ENCODE results near the gene WDR86.

Gene WDR86, protein sequence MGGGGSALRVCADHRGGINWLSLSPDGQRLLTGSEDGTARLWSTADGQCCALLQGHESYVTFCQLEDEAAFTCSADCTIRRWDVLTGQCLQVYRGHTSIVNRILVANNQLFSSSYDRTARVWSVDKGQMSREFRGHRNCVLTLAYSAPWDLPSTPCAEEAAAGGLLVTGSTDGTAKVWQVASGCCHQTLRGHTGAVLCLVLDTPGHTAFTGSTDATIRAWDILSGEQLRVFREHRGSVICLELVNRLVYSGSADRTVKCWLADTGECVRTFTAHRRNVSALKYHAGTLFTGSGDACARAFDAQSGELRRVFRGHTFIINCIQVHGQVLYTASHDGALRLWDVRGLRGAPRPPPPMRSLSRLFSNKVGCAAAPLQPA

DNA sequence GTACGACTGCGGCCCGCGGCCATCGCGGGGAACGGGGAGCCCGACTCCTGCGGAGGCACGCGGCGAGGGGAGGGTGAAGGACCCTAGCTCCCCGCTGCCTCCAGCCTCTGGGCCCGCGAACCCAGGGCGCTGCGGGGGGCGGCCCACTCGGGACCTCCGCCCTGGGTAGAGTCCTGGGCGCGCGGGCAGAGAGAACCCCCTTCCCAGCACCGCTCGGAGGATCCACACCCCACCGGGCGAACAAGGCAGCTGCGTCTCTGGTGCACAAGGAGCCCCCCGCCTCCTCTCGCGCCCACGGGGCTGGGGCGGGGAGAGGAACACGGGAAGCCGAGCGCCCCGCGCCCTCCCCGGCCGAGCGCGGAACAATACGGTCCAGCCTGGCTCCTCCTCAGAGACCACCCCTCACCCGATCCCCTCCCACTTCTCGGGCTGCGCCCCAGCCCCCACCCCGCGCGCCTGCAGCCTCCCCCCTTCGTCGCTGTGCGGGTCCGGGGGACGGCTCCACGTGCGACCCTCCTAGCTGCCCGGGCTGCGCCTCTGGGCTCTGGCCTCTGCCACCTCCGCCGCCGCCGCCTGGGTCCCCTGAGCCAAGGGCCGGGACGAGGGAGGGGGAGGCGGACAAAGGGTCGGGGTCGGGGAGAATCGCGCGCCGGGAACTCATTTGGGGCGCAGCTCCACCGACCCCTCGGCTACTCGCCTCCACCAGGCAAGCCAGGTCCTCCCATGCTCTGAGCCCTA is at the start of gene WDR86:
WDR86 (minus strand) TSS at position 372 of the 738 bp plus-strand sequence. CDS start 449 bp downstream, outside the sequence.
- DNase-seq = no peak

DNA sequence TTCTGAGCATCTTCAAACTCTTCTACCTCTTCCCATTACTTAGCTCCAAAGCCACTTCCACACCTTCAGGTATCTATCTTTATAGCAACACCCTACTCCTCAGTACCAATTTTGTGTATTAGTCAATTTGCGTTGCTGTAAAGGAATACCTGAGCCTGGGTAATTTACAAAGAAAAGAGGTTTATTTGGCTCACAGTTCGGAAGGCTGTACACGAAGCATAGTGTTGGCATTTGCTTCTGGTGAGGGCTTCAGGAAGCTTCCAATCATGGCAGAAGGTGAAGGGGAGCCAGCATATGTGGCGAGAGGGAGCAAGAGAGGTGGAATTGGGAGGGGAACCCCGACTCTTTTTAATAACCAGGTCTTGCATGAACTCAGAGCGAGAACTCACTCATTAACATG is 47.7 kb upstream of the WDR86 start:
- DNase-seq = no peak

DNA sequence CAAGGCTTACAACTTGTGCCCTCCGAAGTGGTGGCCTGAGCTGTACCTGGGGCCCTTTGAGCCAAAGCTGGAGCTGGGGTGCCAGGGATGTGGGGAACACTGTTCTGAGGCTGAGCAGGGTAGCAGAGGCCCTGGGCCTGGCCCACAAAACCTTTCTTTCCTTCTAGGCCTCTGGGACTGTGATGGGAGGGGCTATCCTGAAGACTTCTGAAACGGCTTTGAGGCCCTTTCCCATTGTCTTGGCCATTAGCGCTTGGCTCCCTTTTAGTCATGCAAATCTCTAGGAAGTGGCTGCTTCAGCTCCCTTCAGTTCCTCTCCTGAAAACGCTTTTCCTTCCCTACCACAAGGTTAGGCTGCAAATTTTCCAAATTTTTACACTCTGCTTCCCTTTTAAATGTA is 46.9 kb upstream of the WDR86 start:
- no peak for DNase-seq

DNA sequence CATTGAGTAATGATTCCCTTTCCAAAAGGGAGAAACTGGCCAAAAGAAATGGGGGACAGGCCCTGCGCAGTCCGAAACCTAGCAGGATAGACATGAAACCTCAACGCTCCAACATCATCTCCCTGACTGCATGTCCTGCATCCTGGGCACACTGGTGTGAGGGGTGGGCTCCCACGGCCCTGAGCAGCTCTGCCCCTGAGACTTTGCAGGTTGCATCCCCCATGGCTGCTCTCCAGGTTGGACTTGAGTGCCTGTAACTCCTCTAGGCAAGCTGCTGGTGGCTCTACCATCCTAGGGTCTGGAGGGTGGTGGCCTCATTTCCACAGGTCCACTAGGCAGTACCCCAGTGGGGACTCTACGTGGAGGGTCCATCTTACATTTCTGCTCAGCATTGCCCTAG is 46.4 kb upstream of the WDR86 start:
- DNase-seq = no peak

DNA sequence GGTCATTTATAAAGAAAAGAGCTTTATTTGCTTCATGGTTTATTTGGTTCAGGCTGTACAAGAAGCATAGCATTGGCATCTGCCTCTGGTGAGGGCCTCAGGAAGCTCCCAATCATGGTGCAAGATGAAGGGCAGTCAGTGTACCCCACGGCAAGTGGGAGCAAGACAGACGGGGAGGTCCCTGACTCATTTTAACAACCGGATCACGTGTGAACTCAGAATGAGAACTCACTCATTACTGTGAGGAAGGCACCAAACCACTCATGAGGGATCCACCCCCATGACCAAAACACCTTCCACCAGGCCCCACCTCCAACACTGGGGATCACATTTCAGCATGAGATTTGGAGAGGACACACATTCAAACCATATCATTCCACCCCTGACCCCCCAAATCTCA is 45.9 kb upstream of the WDR86 start:
- no peak for DNase-seq

DNA sequence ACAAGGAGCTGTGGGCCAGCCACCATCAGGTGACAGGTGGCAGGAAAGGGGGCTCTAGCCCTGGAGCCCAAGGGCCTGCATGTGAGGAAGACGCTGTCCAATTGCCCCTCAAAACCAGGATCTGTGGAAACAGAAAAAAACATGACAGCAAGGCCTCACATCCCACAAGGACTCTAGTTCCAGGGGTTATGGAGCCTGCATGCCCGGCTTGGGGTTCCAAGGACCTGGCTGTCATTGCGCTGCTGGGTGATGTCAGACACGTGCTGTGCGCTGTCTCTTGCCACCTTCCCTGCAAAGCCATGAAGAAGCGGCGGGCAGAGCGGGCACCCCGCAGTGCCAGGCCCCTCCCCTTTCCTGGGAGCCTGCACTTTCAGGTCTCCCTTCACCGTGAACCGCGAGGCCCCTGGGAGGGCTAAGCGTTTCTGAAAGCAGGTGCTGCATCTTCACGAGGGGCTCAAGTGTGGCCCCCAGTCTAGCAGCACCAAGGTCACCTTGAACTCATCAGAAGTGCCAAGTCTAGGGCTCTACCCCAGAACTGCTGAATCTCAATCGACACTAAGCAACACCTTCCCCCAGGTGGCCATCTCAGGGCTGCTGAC is 45.2 kb upstream of the WDR86 start:
- DNase-seq = no peak

DNA sequence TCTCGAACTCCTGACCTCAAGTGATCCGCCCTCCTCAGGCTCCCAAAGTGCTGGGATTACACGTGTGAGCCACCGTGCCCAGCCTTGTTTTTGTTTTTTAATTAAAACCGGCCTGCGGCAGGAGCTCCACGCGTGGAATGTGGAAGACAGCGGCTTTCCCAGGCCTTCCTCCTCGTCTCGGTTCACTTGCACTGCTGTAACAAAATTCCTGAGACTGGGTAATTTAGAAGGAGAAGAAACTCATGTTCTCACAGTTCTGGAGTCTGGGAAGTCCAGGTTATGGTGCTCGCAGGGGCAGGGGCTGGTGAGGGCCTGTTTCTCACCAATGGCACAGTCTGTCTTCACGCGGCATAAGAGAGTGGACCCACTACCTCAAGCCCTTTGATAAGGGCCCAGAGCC is 44.5 kb upstream of the WDR86 start:
- DNase-seq = no peak

DNA sequence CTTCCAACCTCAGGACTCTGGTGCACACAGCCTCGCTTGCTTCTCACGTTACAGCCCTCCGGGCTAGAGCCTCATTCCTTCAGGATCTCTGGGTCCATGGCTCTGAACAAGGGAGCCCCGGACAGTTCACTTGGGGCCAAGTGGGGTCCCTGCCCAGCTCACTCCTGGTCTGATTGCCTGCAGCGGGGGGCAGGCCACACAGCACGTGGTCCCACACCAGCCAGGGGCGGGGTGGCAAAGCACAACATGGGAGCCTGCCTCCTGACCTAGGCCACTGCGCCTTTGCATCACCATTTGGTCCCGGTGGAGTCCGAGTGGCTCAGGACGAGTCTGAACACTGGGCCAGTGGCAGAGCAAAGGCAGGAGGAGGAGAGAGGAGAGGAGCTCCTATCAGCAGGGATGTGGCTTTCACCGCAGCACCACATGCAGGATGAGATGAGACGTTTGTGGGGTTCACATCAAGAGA is 43.5 kb upstream of the WDR86 start:
- no peak for DNase-seq

DNA sequence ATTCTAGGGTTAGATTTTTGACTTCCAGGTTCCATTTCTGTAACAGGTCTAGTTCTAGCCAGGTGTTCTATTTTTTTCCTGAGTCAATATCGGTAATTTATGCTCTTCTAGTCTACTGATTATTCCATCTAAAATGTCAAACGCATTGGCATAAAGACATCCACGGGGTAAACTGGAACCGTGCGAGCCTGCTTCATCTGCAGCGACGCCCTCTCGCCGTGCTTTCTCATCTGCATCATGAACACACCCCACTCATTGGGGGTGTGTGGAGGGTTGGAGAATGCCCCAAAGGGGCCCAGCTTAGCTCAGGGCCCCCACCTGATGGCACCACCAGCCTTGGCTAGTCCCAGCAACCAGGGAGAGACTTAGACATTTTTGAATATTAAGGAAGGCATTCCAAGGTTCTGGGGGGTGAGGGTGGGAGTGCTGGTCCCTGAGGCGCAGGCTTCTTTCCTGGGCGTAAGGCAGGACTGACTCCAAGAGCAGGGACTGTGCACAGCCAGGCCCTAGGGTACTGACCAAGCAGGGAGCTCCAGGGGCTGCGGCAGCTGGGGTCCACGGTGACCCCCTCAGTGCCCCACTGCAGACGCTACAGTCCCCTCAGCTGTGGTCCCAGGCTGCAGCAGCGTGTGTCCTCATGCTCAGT is 43.0 kb upstream of the WDR86 start:
- no peak for DNase-seq

DNA sequence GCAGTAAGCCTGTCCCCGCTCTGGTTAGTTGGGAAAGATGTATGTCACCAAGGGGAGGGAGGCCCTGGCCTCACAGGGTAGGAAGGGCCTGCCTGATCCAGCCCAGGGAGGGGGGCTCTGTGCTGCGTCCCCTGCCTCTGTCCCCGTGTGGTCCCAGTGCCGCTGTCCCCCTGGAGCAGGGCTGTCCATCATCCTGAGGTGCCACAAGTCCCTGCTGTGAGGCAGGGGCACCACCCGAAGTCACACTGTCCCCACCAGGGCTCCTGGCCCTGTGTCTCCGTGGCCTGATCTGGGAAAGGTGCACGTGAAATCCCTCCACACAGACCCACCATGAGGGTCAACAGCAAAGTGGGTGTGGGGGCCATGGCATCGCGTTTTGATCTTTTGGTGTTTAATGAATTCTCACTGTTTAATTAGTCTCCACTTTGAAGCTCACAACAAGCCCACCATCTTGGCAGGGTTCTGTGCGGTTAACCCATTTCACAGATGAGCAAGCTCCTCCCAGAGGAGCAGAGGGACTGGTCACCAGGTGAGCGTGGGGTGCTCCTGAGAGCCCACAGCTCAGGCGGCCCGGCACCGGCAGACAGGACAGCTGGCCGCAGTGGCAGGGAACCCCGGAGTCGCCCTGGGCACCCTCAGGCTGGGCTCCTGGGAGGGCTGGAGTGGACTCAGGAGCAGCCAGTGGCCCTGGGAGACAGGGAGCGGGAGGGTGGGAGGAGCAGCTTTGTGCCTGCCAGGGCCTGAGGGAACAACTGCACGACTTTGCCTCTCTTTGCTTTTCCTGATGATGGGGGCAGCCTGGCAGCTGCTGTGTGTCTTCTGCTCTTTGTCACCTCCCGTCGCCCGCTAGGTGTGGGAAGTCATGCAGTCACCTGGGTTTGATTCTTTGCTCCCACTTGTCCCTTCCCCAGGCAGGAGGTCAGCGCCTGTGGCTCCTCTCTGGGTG is 42.1 kb upstream of the WDR86 start:
- DNase-seq = no peak

DNA sequence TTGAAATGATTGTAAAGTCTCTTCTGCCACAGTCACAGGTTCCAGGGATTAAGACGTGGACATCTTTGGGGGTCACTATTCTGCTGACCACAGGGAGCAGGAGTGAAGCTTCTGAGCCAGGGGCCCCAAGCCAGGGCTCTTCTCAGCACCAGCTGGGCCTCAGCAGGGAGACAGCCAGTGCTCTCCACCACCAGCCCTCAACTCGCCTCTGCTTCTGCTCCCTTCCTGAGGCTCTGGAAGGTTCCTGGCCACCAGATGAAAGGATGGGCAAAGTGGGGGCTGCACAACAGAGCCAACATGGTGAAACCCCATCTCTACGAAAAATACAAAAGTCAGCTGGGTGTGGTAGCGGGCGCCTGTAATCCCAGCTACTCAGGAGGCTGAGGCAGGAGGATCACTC is 41.3 kb upstream of the WDR86 start:
- no peak for DNase-seq

DNA sequence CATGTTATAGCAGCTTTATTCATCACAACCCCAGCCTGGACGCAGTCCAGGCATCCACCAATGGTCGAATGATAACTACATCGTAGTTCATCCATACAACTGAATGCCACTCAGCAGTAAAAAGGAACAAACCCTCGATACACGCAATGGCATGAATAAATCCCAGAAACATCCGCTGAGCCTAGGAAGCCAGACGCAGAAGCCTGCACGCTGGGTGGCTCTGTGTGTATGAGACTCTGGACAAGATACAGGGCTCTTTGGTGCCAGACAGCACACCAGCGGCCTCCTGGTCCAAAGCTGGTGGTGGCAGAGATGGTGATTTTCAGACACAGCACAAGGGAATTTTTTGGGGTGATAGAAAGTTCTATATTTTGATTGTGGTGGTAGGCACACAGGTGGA is 40.2 kb upstream of the WDR86 start:
- no peak for DNase-seq

DNA sequence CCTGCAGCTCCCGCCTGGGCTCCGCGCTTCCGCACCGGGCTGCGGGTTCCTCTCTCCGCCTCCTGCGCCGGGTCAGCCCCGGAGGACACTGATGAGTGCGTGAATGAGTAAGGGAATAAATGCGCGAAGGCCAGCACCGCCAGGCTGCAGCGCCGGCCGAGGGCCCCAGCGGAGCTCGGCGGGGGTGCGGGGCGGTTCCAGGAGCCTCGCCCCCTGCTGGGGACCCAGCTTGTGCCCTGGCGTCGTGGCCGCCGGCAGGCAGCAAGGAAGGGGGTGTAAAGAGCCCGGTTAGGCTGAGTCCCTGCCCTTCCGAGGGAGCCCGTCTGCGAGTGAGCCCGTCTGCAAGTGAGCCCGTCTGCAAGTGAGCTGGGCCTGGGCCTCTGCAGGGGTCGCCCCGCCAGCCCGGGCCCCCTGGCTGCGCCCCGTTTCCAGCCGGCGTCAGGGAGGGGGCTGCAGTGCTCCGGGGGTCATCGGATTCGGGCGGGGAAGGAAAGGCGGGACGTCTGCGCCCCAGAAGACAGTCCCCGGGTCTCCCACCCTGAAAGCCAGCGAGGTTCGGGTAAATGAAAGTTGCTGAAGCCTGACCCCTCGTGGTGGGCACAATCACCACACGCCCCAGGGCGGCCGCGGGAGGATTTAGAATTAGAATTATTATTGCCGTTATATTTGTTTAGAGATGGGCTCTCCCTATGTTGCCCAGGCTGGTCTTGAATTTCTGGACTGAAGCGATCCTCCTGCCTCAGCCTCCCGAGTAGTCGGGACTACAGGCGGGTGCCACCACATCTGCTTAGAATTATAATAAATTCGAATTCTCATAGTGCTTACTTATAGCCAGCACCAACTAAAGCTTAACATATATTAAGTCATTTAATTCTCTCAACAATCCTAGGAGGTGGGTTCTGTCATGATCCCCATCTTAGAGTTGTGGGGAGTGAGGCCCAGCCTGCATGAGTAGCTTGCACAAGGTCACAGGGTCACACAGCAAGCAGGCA is 38.7 kb upstream of the WDR86 start:
- peak in 32 of 56 donors; percentile 11 to 70 (median 44) for DNase-seq

DNA sequence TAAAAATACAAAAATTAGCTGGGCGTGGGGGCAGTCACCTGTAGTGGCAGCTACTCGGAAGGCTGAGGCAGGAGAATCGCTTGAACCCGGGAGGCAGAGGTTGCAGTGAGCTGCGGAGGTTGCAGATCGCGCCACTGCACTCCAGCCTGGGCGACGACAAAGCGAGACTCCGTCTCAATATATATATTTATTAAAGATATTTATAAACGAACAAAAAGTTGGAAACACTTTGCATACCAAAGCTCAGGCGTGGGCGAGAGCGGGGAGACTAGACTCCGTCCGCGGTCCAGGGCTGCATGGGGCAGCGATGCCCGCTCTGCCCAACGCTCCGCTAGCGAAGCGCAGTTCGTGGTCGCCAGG is 38.0 kb upstream of the WDR86 start:
- no peak for DNase-seq

DNA sequence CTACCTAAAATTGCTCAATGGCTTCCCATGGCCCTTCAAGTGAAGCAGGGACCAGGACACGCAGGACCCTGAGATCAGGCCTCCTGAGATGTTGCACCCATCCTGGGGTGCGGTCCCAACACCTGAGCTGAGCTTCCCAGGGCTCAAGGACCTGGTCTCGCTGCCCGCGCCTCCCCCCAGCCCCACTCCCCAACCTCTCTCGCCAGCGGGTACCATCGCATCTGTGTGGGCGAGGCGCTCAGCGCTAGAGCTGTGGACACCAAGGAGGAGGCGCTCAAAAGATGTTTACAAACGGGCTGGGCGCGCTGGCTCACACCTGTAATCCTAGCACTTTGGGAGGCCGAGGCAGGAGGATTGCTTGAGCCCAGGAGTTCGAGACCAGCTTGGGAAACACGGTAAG is 37.5 kb upstream of the WDR86 start:
- DNase-seq = no peak

DNA sequence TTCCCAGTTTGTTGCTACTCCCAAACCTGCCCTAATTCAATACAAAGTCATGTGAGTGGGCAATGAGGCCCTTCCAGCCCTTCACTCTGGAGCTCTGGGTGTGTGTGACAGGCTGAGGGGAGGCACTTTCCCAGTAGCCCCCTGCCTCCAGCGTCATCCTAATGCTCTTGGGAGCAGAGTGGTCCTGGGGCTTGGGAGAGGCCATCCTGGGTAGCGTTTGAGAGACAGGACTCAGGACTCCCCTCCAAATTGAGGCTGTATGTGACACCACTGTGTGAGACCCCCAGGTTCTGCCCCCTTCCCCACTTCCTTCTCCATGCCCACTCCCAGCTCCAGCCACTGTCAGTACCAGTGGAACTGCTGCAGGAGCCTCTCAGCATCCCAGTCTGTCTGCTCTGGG is 36.6 kb upstream of the WDR86 start:
- DNase-seq = peak in 1 of 56 donors; percentile 5

DNA sequence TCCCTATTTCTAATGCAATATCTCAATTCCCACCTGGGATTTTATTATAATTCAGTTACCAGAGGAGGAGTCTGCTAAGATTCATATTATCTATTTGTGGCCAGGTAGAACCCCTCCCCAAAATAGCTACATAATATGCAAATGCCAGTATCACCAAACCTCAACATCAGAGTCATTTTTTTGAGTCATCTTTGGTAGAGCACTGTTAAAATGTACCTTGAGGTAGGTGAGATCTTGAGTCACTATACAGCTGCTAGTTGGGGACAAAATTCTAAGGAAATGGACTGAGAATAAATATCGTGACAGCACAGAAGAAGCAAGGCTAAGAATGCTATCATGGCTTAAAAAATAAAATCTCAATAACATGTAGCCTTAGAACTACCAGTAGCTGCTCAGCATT is 34.8 kb upstream of the WDR86 start:
- no peak for DNase-seq

DNA sequence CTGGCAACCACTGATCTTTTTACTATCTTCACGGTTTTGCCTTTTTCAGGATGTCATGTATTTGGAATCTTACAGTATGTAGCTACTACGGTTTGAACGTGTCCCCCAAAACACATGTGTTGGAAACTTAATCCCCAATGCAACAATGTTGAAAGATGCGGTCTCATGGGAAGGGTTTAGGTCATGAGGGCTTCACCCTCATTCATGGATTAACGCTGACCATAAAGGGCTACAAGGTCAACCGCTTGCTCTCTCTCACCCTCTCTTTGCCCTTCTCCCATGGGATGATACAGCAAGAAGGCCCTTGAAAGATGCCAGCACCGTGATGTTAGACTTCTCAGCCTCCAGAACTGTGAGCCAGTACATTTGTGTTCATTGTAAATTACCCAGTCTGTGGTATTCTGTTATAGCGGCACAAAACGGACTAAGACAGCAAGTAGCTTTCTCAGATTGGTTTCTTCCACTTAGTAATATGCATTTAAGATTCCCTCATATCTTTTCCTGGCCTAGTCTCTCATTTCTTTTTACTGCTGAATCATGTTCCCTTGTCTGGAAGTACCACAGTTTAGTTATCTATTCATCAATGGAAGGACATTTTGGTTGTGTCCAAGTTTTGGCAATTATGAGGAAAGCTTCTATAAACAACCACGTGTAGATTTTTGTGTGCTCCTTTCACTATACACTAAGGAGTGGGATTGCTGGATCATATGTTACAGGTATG is 33.1 kb upstream of the WDR86 start:
- no peak for DNase-seq
